Measurements from ENCODE around the gene KIAA1586. TPM values are rescaled to one million over a fixed set of nuclear protein-coding genes. Genes with fewer than 3 reads are reported as not detected.
"Not testable (repeated sequence)": the region's sequence is repeated elsewhere in the genome, so short reads cannot be mapped to it uniquely, and the experiment has no call there.

The KIAA1586 gene
- total and polyA plus RNA-seq, 12 donors: 3.7 to 43.1 (median 15.8) TPM

DNA sequence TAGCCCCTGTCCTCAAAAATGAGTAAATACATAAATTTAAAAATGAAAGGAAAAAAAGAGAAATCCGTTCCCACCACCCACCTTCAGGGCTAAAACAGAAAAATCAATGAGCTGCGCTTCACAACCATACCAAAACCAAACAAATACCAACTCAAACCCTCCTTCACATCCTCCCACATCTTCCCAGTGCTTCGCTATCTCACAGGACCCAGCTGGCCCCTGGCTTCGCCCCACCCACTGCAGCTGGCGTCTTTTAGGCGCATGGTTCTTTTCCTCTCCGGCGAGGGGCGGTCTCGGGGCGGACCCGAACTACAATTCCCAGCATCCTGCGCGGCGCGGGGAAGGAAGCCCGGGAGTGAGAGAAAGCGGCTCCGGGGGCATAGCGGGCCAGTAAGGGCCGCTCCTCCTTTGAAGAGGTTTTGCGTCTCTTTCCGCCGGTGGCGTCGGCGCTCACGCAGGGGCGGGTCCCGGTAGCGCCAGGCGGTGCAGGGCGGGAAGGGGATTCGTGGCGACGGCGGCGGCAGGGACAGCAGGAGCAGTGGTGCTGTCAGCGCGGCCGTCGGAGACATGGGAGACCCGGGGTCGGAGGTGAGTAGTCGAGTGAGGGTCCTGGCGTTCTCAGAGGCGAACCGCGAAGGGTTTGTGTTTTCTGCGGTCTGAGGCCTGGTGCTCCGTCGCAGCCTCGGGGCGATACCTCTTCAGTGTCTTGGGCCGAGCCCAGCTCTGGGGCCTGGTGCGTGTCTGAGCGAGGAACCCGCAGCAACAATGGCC lies 43.4 kb downstream of the KIAA1586 start, which contains the start of gene ZNF451:
Gene ZNF451, plus strand, starts transcription at position 502 of the 771 bp plus-strand sequence. Its CDS starts 66 bp downstream, at position 568.
- Histone ChIP-seq H3K4me1 (replicated peaks in 1 of 2) (peaks cover 8 to 39% of the 10 kb centered on the region in 2 donors), H3K27ac (peak within 1 kb of the TSS in 4 of 5 donors; percentile 71 to 91 (median 89)), H3K9me3 (replicated peaks in 1 of 3) (no peaks in the 10 kb centered on the region), H3K27me3 (no peaks in the 10 kb centered on the region), H3K36me3 (replicated peaks in 1 of 2) (no peaks in the 10 kb centered on the region), H3K4me3 (peak within 1 kb of the TSS in 2 of 4 donors; percentile 46 to 58)
- TF ChIP-seq POLR2A (IDR thresholded peaks at IDR 0.05) (peak; percentile 90 to 98), CTCF (IDR thresholded peaks at IDR 0.05) (peak in 1 of 6 experiments; percentile 15)
- 0 to 1% (median 0%) methylated on average over 19 to 50 of the region's 58 CpGs for WGBS, 4 donors
- DNase-seq: peak; percentile 98 to 99 (median 98)
- intact Hi-C loops (cut with DNase I): no loop called here

- not testable (repeated sequence) for H3K4me3 ChIP-seq
Observed at GRCh38 chr6:57090458-57091067, 44.1 kb downstream of the KIAA1586 start.

DNA sequence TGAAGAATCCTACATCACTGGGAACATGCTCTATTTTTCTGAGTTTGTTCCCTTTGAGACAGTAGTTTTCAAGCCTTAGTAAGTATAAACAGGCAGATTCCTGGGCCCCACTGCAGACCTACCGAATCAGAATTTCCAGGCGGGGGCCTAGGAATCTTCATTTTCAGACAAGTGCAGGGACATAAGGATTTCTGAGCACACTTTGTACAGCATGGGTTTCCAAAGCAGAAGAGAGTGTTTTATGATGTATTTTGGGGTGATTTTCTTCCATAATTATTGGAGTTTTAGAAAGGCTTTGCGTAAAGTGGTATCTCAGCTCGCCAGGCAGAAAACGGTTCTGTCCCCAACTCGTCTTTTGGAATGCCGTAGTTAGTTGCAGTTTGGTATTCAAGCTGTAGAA lies 44.9 kb downstream of the KIAA1586 start:
- not testable (repeated sequence) for H3K9me3 ChIP-seq (replicated peaks in 1 of 3)

More at GRCh38 chr6:57090458-57091067, 44.1 kb downstream of the KIAA1586 start:
- H3K9me3 ChIP-seq (replicated peaks in 1 of 3); DNase-seq; H3K27me3 ChIP-seq; intact Hi-C loops (cut with DNase I); H3K36me3 ChIP-seq (replicated peaks in 1 of 2): not testable (repeated sequence)
- peaks cover 8 to 40% of the 10 kb centered on the region in 2 donors for H3K4me1 ChIP-seq (replicated peaks in 1 of 2)
- WGBS, 4 donors: no CpG with 5 or more reads among the region's 27 CpGs
- H3K27ac ChIP-seq: peak overlapping the region in 2 of 5 donors; percentile 89

DNA sequence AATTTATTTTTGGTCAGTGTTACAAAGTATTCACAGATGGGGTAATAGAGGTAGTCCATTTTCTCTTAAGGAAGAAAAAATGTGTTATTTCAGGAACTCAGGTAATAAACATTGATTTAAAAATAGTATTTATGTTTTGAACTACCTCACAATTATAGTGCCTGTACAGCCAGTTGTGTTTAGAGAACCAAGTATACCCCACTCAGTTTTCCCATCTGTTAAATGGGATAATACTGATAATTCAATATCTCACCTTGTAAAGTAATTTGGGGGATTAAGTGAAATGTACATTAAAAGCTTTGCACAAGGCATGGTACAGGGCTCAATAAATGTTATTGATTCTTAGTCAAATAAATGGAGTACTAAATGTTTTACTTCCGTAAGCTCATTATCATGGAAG lies 48.2 kb downstream of the KIAA1586 start:
- H3K27me3 ChIP-seq: no peaks in the 10 kb centered on the region
- TF ChIP-seq POLR2A (IDR thresholded peaks at IDR 0.05) (no peak), CTCF (IDR thresholded peaks at IDR 0.05) (no peak)
- peaks cover 8 to 41% of the 10 kb centered on the region in 2 donors for H3K4me1 ChIP-seq (replicated peaks in 1 of 2)
- 97 to 100% (median 99%) methylated on average over 1 of the region's 1 CpG for WGBS, 4 donors
- intact Hi-C loops (cut with DNase I): no loop called here
- no peak overlapping the region for H3K4me3 ChIP-seq
- H3K9me3 ChIP-seq (replicated peaks in 1 of 3): no peaks in the 10 kb centered on the region
- no peak overlapping the region for H3K27ac ChIP-seq
- H3K36me3 ChIP-seq (replicated peaks in 1 of 2): peaks cover 0 to 16% of the 10 kb centered on the region in 2 donors
- no peak for DNase-seq

More for the DNA sequence above, 44.9 kb downstream of the KIAA1586 start:
- H3K4me3 ChIP-seq; DNase-seq; H3K27me3 ChIP-seq; H3K27ac ChIP-seq; intact Hi-C loops (cut with DNase I); H3K36me3 ChIP-seq (replicated peaks in 1 of 2): not testable (repeated sequence)
- peaks cover 8 to 40% of the 10 kb centered on the region in 2 donors for H3K4me1 ChIP-seq (replicated peaks in 1 of 2)
- WGBS, 4 donors: 74 to 93% (median 90%) methylated on average over 5 to 7 of the region's 7 CpGs

DNA sequence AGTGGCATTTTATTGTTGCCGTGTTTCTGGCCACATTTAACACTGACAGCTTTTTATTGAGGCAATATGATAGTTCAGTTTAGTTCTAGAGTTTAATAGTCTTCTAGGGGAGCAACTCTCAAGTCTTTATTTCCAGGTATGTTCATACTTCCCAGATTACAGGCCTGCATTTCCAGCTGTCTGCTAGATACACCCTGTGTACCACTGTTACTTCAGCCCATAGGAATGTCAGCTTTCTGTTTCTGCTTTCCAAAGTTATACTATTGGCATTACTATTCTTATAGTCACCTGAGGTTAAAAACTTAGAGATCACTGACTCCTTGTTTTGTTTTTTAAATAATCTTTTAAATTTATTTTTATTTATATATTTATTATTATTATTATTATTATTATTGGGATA lies 51.1 kb downstream of the KIAA1586 start:
- TF ChIP-seq POLR2A (IDR thresholded peaks at IDR 0.05): no peak
- no peak for TF ChIP-seq CTCF (IDR thresholded peaks at IDR 0.05)
- Histone ChIP-seq H3K4me1 (replicated peaks in 1 of 2) (peaks cover 3 to 28% of the 10 kb centered on the region in 2 donors), H3K27me3 (no peaks in the 10 kb centered on the region), H3K36me3 (replicated peaks in 1 of 2) (peaks cover 0 to 45% of the 10 kb centered on the region in 2 donors), H3K27ac (no peak overlapping the region), H3K4me3 (no peak overlapping the region), H3K9me3 (replicated peaks in 1 of 3) (no peaks in the 10 kb centered on the region)
- DNase-seq: no peak
- WGBS, 4 donors: 71 to 91% (median 85%) methylated on average over 1 of the region's 1 CpG
- intact Hi-C loops (cut with DNase I): no loop called here

Measured in adrenal gland (tissue), 12 donors.